Measurements from ENCODE around the gene MEGF6. TPM values are rescaled to one million over a fixed set of nuclear protein-coding genes. Genes with fewer than 3 reads are reported as not detected.

MEGF6 gene
- total RNA-seq, 4 donors from 2014 or later = 4.1 to 27.1 (median 11.4) TPM

DNA sequence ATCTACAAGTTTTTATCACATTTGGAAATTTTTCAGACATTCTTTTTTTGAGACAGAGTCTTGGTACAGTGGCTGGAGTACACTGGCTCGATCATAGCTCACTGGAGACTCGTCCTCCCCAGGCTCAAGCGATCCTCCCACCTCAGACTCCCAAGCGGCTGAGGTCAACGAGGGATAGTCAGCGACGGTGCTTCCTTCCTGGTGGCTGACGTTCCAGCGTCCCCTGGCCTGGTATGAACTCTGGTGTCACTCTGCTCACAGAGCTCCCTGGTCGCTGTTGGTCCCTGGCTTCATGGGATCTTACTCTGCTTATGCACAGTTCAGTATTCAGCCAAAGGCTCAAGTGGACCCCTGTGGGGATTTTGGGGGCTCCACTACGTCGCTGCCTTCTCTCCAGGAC, 160.3 kb downstream of the MEGF6 start:
- peaks cover 38% of the 10 kb centered on the region for H3K27me3 ChIP-seq
- H3K27ac ChIP-seq = no peak overlapping the region
- in situ Hi-C loops (cut with MboI; ENCODE audit: low pct_ligation_motif_present in 1 of 4, low pct_unique_long_range_greater_than_20kb in 1 of 4, low sequenced_read_pairs in 3 of 4) (loop anchor here in 1 of 4 donors (5.0 kb wide), 1 partner anchor 36 kb away; no protein-coding TSS in a partner anchor), intact Hi-C loops (cut with DNase I; ENCODE audit: low total_unique reads) (no loop called here)
- 67 to 73% methylated on average over 2 to 12 of the region's 12 CpGs for WGBS, 2 donors (ENCODE audit: low coverage in 1 of 2)
- peaks cover 0 to 3% of the 10 kb centered on the region in 2 donors for H3K9me3 ChIP-seq
- no peaks in the 10 kb centered on the region for H3K36me3 ChIP-seq
- peaks cover 10 to 28% (median 24%) of the 10 kb centered on the region in 4 donors for H3K4me1 ChIP-seq
- H3K4me3 ChIP-seq = no peak overlapping the region
- no peak for DNase-seq
- TF ChIP-seq POLR2A (IDR thresholded peaks at IDR 0.05) = no peak
- TF ChIP-seq CTCF (IDR thresholded peaks at IDR 0.05) = no peak
- TF ChIP-seq POLR2AphosphoS5 (IDR thresholded peaks at IDR 0.05) = no peak
- TF ChIP-seq EP300 (IDR thresholded peaks at IDR 0.05; ENCODE audit: low read depth) = no peak

GRCh38 chr1:3450202-3450863, 161.0 kb downstream of the MEGF6 start:
- TF ChIP-seq POLR2AphosphoS5 (IDR thresholded peaks at IDR 0.05) = no peak
- TF ChIP-seq EP300 (IDR thresholded peaks at IDR 0.05; ENCODE audit: low read depth) = no peak
- TF ChIP-seq POLR2A (IDR thresholded peaks at IDR 0.05) = no peak
- no peak for TF ChIP-seq CTCF (IDR thresholded peaks at IDR 0.05)
- Histone ChIP-seq H3K4me3 (no peak overlapping the region), H3K4me1 (peaks cover 10 to 22% (median 18%) of the 10 kb centered on the region in 4 donors), H3K9me3 (peaks cover 0 to 3% of the 10 kb centered on the region in 2 donors), H3K36me3 (no peaks in the 10 kb centered on the region), H3K27me3 (peaks cover 38% of the 10 kb centered on the region), H3K27ac (no peak overlapping the region)
- DNase-seq = no peak
- in situ Hi-C loops (cut with MboI; ENCODE audit: low pct_ligation_motif_present in 1 of 4, low pct_unique_long_range_greater_than_20kb in 1 of 4, low sequenced_read_pairs in 3 of 4) = loop anchor here in 1 of 4 donors (5.0 kb wide), 1 partner anchor 37 kb away; no protein-coding TSS in a partner anchor
- 58 to 65% methylated on average over 9 of the region's 9 CpGs for WGBS, 2 donors (ENCODE audit: low coverage in 1 of 2)
- intact Hi-C loops (cut with DNase I; ENCODE audit: low total_unique reads) = no loop called here

DNA sequence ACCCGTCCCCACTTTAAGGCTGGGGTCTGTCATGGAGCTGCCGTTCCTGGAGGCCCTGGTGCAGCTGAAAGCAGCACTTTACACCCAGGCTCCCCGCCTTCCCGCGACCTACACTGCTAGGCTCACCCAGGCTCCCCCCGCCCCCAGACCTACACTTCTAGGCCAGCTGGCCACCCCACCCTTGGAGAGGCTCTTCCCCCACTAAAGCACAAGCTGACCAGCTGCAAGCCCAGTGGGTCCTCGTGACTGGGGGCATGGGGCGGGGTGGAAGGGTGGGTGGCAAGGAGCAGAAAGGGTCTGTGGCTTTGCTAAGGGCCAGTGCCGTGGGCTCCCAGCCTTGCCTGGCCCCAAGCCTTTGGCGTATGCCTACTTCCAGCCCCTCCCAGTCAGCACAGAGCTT, 166.6 kb downstream of the MEGF6 start:
- WGBS, 2 donors (ENCODE audit: low coverage in 1 of 2) = 73% methylated on average over 10 of the region's 10 CpGs; no CpG with 5 or more reads in 1 of the 2 donors
- Histone ChIP-seq H3K4me1 (no peaks in the 10 kb centered on the region), H3K27me3 (peaks cover 24% of the 10 kb centered on the region), H3K9me3 (peaks cover 0 to 3% of the 10 kb centered on the region in 2 donors), H3K36me3 (no peaks in the 10 kb centered on the region), H3K4me3 (no peak overlapping the region), H3K27ac (no peak overlapping the region)
- no peak for DNase-seq
- no peak for TF ChIP-seq POLR2AphosphoS5 (IDR thresholded peaks at IDR 0.05)
- no peak for TF ChIP-seq CTCF (IDR thresholded peaks at IDR 0.05)
- no peak for TF ChIP-seq EP300 (IDR thresholded peaks at IDR 0.05; ENCODE audit: low read depth)
- TF ChIP-seq POLR2A (IDR thresholded peaks at IDR 0.05) = no peak
- intact Hi-C loops (cut with DNase I; ENCODE audit: low total_unique reads) = no loop called here
- in situ Hi-C loops (cut with MboI; ENCODE audit: low pct_ligation_motif_present in 1 of 4, low pct_unique_long_range_greater_than_20kb in 1 of 4, low sequenced_read_pairs in 3 of 4) = loop anchor here in 2 of 4 donors (25.0 kb wide), 2 partner anchors 432 to 607 kb away; partner anchors contain the start of gene ACTRT2 (in 2 of the 2)

DNA sequence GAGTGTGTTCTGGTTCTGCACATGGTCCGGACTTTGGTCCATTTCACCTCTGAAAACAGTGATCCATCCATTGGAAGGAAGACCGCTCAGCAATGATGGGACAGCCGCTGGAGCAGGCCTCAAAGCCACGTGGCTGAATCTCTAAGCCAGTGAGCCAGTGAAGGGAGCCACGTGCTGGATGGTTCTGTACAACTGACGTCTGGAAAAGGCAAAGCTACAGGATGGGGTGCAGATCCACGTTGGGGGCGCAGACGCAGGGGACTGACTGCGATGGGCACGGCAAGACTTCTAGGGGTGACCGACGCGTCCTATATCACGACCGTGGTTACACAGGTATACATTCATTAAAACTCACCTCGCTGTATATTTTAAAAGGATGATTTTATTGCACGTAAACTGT, 167.0 kb downstream of the MEGF6 start:
- Histone ChIP-seq H3K27me3 (peaks cover 24% of the 10 kb centered on the region), H3K4me3 (no peak overlapping the region), H3K4me1 (no peaks in the 10 kb centered on the region), H3K36me3 (no peaks in the 10 kb centered on the region), H3K9me3 (peaks cover 0 to 3% of the 10 kb centered on the region in 2 donors), H3K27ac (no peak overlapping the region)
- WGBS, 2 donors (ENCODE audit: low coverage in 1 of 2) = 82 to 87% methylated on average over 7 to 18 of the region's 18 CpGs
- in situ Hi-C loops (cut with MboI; ENCODE audit: low pct_ligation_motif_present in 1 of 4, low pct_unique_long_range_greater_than_20kb in 1 of 4, low sequenced_read_pairs in 3 of 4) = loop anchor here in 2 of 4 donors (25.0 kb wide), 2 partner anchors 432 to 607 kb away; partner anchors contain the start of gene ACTRT2 (in 2 of the 2)
- TF ChIP-seq POLR2AphosphoS5 (IDR thresholded peaks at IDR 0.05) = no peak
- no peak for TF ChIP-seq POLR2A (IDR thresholded peaks at IDR 0.05)
- no peak for TF ChIP-seq EP300 (IDR thresholded peaks at IDR 0.05; ENCODE audit: low read depth)
- no peak for TF ChIP-seq CTCF (IDR thresholded peaks at IDR 0.05)
- no peak for DNase-seq
- intact Hi-C loops (cut with DNase I; ENCODE audit: low total_unique reads) = no loop called here
